DMS53 treated with DMSO at 0.1 percent for 48 hours (cell line): Measurements from ENCODE around the gene CADM2.
"Not testable (repeated sequence)": the region's sequence is repeated elsewhere in the genome, so short reads cannot be mapped to it uniquely, and the experiment has no call there.

ENCODE experiments used
- DNase-seq: peaks from one replicate; lab custom pipeline; 2025; ENCODE audit not compliant: unreplicated experiment; lab: John Stamatoyannopoulos, UW

Gene CADM2

DNA sequence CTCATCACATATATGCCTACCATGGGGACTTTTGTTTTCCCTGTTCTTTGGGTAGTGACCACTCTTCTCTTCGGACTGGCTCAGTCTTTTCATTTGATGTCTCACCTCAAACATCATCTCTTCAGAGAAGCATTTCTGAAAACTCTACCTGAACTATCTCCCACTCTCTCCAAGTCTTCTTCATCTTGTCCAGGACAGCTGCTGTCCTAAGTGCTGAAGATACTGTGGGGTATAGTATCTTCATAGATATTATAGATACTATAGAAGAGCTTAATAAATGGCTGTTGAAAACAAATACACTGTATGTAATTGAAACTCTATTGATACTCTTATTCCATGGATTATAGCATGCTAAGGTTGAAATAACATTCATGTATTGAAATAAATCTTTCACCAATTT, 672.3 kb downstream of the CADM2 start:
- no peak for DNase-seq

- no peak for DNase-seq
Measured at GRCh38 chr3:85632921-85633320, 674.1 kb downstream of the CADM2 start.

DNA sequence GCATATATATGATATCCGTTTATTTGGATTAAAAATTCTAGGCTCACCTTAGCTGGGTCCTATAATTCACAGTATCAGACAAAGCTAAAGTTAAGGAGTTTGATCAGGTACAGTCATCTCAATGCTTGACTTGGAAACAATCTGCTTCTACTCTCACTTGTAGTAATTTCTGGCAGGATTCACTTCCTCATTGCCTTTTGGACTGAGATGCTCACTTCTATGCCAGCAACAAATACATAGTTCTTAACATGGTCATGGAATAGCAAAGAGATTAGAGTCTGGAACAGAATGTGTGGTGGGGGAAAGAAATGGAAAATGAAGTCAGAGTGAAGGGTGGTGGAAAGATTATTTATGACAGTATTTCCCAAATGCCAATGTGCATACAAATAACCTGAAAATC, 693.6 kb downstream of the CADM2 start:
- no peak for DNase-seq

DNA sequence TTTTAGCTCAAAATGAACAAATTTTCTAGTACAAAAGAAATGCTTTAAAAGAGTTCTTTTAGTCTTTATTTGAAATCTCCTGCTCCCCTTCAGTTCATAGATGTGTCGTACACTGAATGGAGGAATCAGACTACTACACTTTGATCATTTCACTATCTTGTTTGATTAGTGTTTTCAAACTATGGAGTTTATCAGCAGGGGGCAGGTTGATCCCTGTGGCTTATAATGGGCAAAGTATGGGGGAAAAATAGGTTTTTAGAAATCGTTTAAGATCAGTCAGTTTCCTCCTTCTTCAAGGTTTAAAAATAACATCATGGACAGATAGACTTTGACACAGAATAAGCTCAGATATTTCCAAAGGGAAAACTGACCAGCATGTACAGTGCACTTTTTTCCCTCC, 701.7 kb downstream of the CADM2 start:
- DNase-seq, result no peak

- DNase-seq, result no peak
Measured at GRCh38 chr3:85662462-85662861, 703.7 kb downstream of the CADM2 start.

- no peak for DNase-seq
Measured at GRCh38 chr3:85667744-85668143, 709.0 kb downstream of the CADM2 start.

DNA sequence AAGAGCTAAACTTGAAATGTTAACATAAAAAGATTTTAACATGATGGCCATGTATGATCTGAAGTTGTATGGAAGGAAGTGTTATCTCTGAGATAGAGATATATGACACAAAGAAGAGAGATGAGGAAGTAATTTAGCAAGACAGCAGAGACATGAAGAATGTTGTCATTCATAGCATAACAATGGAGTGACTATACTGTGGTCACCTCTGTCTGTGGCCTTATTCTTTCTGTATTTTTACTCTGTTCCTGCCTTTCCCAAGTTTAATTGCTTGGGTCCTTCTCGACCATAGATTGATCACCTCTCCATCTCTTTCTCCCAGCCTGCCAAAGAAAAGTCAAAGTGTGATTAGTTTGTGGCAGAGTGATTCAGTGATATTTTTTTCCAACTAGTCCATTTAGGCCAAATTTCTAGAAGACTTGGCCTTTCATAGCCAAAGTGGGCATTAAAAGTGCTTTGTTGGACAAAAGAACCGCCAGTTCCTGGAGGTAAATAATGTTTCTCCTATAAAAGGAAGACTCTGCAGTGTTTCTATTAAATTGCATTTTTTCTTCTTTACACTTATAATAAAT, 711.9 kb downstream of the CADM2 start:
- no peak for DNase-seq

DNA sequence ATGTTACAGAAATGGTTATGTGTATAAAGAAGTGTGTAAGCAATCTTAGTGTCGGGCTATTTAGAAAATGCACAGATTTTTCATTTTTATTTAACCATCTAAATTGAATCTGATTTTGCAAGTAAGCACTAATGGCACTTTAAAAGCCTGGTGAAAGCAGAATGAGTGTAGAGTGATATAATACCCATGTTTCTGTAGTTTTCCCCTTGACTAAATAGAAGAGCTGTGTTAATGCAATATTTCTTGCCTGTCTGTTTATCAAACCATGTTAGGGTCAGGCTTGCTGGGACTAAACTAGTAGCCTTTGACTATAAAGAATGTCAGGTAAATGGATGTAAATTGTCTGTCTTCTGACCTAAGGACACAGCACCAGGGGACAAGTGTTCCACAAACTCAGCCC, 714.0 kb downstream of the CADM2 start:
- DNase-seq, result no peak

DNA sequence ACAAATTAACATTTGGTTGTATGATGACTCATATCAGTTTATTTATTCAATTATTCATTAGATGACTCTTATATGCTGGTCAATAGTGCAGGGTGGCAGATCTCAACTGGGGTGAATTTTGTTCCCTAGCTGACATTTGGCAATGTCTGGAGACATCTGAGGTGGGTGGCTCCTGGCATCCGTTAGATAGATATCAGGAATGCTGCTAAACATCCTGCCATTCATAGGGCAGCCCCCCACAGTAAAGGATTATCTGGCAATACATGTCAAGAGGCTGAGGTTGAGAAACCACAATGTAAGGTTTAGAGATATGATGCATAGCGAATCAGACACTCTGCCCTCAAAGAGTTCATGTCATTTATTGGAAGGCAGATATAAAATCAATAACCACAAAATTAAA, 719.9 kb downstream of the CADM2 start:
- DNase-seq, result no peak

GRCh38 chr3:85681906-85682305, 723.1 kb downstream of the CADM2 start:
- DNase-seq, result no peak

DNA sequence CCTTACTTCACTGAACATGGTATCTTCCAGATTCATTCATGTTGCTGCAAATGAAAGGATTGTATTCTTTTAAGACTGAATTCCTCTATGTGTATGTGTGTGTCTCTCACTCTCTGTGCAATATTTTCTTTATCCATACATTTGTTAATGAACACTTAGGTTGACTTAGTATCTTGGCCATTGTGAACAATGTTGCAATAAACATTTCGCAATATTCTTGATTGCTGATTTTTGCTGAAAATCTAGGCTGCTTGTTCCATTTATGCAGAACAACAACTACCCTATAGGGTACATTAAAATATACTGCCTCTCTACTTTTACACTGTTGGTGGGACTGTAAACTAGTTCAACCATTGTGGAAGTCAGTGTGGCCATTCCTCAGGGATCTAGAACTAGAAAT, 732.4 kb downstream of the CADM2 start:
- no peak for DNase-seq

GRCh38 chr3:85697156-85697555, 738.4 kb downstream of the CADM2 start:
- DNase-seq, result no peak

DNA sequence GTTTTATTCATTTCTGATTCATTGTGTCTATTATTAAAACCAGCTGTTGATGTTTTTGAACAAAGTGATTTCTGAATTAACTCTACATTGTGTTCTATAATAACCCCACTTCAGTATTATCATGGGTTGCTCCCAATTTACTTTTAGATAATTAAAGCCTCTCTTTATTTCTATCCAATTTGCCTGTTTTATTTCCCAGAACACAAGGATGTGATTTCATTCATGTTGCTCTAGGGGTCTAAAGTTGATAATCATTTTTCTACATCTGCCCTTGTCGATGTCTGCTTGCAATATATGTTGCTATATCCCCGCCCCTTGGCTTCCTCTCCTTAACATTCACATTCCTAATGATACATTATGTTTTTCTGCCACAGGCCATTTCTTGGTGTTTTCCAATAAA, 747.3 kb downstream of the CADM2 start:
- no peak for DNase-seq

DNA sequence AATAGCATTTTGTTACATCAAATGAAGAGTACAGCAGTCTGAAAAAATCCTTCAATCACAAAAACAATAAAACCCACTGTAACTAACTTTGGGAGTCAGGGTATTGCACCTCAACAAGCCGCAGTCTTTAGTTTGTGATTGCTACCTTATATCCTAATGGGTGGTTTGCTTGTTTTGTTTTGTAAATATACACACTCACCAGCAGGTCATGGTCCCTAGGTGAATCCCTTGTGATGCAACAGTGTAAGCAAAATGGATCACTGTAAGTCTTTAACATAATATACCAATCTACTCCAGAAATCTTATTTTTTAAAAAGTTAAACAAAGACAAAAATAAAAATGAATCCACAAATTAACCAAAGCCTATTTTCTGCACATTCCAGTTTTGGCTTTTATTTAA, 749.5 kb downstream of the CADM2 start:
- not testable (repeated sequence) for DNase-seq

GRCh38 chr3:85709346-85709892, 750.6 kb downstream of the CADM2 start:
- DNase-seq, result no peak

DNA sequence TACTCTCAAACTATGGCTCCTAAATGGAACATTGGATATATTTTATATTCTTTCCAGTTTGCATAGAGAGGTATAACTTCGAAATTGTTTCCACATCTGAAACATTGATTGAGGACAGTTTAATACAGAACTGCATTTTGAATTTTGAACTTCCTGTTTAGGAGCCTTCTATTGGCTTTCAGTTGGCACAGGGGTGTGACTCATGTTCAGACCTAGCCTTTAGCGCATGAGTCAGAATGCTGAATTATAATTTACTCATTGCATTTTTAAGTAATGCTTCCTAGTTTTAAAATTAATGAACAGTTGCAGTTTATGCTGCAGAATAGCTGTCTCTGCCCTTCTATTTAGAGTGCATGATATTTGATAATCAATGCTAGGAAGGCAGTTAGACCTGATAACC, 751.7 kb downstream of the CADM2 start:
- DNase-seq, result no peak

- no peak for DNase-seq
Measured at GRCh38 chr3:85721409-85722145, 762.8 kb downstream of the CADM2 start.

GRCh38 chr3:85725809-85726208, 767.0 kb downstream of the CADM2 start:
- no peak for DNase-seq

DNA sequence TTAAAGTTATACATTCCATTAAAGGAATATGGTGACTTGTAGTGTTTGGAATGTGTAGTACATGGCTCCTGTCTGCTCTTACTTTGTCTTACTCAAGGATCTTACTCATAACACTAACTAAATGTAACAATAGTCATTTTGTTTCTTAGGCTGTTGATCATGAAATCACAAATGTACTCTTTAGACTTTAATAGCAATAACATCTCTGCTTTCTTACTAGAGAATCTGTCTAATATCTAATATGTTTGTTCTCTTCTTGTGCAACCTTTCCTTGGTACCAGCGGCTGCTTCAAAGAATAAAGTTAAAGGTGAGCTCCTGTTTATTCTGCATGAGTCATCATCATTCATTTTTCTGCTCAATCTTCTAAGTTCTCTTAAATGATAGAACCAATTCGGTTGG, 767.5 kb downstream of the CADM2 start:
- DNase-seq, result peak; percentile 11

DNA sequence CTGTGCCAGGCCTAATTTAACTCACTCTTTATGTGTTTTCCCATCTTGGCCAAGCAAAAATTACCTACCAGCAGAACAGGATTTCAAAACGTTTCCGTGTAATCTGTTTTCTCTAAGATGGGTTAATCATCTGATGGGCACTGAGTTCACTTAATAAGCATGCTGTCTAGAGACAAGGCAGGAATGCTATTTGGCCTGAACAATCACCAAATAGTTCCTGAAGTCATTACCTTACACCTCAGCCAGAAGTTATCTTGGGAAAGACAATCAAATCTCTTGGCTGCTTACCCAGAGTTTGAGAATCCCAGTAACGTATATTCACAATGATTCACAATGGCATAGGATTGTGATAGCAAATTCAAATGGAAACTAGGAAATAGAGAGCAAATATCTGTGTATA, 779.1 kb downstream of the CADM2 start:
- DNase-seq, result no peak

GRCh38 chr3:85740561-85740960, 781.8 kb downstream of the CADM2 start:
- no peak for DNase-seq

- DNase-seq, result no peak
Measured at GRCh38 chr3:85758442-85758841, 799.7 kb downstream of the CADM2 start.

- DNase-seq, result no peak
Measured at GRCh38 chr3:85760342-85760741, 801.6 kb downstream of the CADM2 start.
